HEK293T (cell line): ENCODE data around the gene CTDSPL.
A peak's percentile ranks its signal among the peaks of the same experiment; 100 is the strongest.

Experiments
- CTCF ChIA-PET: fragments of 350-600 bp; formaldehyde crosslinking; extraction: SDS; loops from one replicate; lab custom pipeline; 2021; ENCODE audit warnings: antibody characterized with exemption, inconsistent platforms; lab: Yijun Ruan, JAX
- POLR2A ChIA-PET: fragments of 350-600 bp; formaldehyde crosslinking; extraction: SDS; loops from one replicate; lab custom pipeline; 2020; ENCODE audit warnings: antibody characterized with exemption, inconsistent platforms; lab: Yijun Ruan, JAX
- DNase-seq: peaks from one replicate; pipeline ENCODE4 v3.0.0; 2012; ENCODE audit warnings: mixed read lengths; ENCODE audit errors: extremely low spot score
- ARNT ChIP-seq: fragments of 450-650 bp; IDR thresholded peaks from 2 replicates; pipeline ENCODE4 v1.6.1; 2017; ENCODE audit warnings: mild to moderate bottlenecking
- BHLHE40 ChIP-seq: fragments of 450-650 bp; IDR thresholded peaks from 2 replicates; pipeline ENCODE4 v1.6.1; 2016; ENCODE audit warnings: mild to moderate bottlenecking, moderate library complexity, borderline replicate concordance
- CTBP1 ChIP-seq: fragments of 450-650 bp; IDR thresholded peaks from 2 replicates; pipeline ENCODE4 v1.6.1; 2016; ENCODE audit warnings: borderline replicate concordance
- ELF4 ChIP-seq: fragments of 450-650 bp; IDR thresholded peaks from 2 replicates; pipeline ENCODE4 v1.6.1; 2017; ENCODE audit warnings: antibody characterized with exemption
- FOXA1 ChIP-seq: fragments of 450-650 bp; IDR thresholded peaks from 2 replicates; pipeline ENCODE4 v1.6.1; 2016; ENCODE audit warnings: mild to moderate bottlenecking
- FOXK2 ChIP-seq: fragments of 450-650 bp; IDR thresholded peaks from 2 replicates; pipeline ENCODE4 v1.6.1; 2016; ENCODE audit warnings: mild to moderate bottlenecking
- FOXM1 ChIP-seq: fragments of 450-650 bp; IDR thresholded peaks from 2 replicates; pipeline ENCODE4 v1.6.1; 2017; ENCODE audit warnings: mild to moderate bottlenecking, borderline replicate concordance
- HDGF ChIP-seq: fragments of 450-650 bp; IDR thresholded peaks from 2 replicates; pipeline ENCODE4 v1.6.1; 2017; ENCODE audit warnings: antibody characterized with exemption, borderline replicate concordance
- L3MBTL2 ChIP-seq: fragments of 450-650 bp; conservative IDR thresholded peaks from 2 replicates; pipeline ENCODE4 v1.6.1; 2016; ENCODE audit warnings: mild to moderate bottlenecking
- LEF1 ChIP-seq: fragments of 450-650 bp; IDR thresholded peaks from 2 replicates; pipeline ENCODE4 v1.6.1; 2017; ENCODE audit warnings: mild to moderate bottlenecking, borderline replicate concordance
- NFRKB ChIP-seq: fragments of 450-650 bp; IDR thresholded peaks from 2 replicates; pipeline ENCODE4 v1.6.1; 2016; ENCODE audit warnings: mild to moderate bottlenecking, moderate library complexity
- SP1 ChIP-seq: fragments of 450-650 bp; IDR thresholded peaks from 2 replicates; pipeline ENCODE4 v1.6.1; 2017
- SUZ12 ChIP-seq: fragments of 450-650 bp; IDR thresholded peaks from 2 replicates; pipeline ENCODE4 v1.6.1; 2016; ENCODE audit warnings: mild to moderate bottlenecking
- TARDBP ChIP-seq: fragments of 450-650 bp; IDR thresholded peaks from 2 replicates; pipeline ENCODE4 v1.6.1; 2016
- ZNF384 ChIP-seq: fragments of 450-650 bp; IDR thresholded peaks from 2 replicates; pipeline ENCODE4 v1.6.1; 2016
- TF ChIP-seq, protein P1 (sequence below): fragments of 450-650 bp; IDR thresholded peaks from 2 replicates; pipeline ENCODE4 v1.6.1; 2016

The CTDSPL gene

DNA sequence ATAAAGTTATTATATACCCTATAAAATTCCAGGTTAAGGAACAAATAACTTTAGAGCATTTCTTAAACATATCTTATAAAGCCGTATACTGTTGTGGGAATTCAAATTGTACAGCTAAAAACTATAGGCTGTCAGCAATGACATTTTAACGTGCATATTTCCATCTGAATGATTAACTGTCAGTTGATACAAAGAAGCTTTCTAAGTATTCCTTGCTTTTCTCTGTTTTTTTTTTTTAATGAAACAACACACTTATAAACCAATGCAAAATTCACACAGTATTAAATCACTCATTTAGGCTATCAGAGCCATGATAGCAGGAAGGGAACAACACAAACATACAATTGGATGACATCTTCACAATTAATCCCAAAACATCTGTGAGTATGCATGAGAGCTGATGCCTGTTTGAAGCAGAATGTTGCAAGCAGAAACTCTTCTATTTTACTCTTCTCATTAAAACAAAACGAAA lies 61.9 kb downstream of the CTDSPL start:
- no peak for DNase-seq
- TF ChIP-seq, protein P1, sequence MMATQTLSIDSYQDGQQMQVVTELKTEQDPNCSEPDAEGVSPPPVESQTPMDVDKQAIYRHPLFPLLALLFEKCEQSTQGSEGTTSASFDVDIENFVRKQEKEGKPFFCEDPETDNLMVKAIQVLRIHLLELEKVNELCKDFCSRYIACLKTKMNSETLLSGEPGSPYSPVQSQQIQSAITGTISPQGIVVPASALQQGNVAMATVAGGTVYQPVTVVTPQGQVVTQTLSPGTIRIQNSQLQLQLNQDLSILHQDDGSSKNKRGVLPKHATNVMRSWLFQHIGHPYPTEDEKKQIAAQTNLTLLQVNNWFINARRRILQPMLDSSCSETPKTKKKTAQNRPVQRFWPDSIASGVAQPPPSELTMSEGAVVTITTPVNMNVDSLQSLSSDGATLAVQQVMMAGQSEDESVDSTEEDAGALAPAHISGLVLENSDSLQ: peak; percentile 55
- no peak for TF ChIP-seq NFRKB
- ChIA-PET POLR2A (no interaction called here), CTCF (no interaction called here)

DNA sequence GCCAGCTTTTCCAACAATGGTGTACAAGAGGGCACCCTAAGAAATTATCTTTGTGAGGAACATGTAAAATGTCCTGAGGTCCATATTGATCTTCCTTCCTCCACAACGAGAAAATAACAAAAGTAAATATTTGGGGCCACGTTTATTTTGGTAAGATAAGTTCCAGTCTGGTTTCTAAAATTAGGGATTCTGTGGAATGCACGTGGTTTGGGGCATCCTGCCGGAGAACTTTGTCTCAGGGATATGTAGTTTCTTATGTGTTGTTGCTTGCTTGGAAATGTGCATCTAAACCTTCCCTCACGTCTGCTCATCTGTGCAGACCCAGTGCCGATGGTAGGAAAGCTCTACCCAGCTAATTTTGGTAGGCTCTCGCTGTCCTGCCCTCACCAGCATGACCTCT lies 62.8 kb downstream of the CTDSPL start:
- ChIA-PET CTCF (no interaction called here), POLR2A (no interaction called here)
- no peak for TF ChIP-seq FOXA1
- TF ChIP-seq ELF4: no peak
- TF ChIP-seq BHLHE40: no peak
- no peak for TF ChIP-seq ZNF384
- no peak for DNase-seq

DNA sequence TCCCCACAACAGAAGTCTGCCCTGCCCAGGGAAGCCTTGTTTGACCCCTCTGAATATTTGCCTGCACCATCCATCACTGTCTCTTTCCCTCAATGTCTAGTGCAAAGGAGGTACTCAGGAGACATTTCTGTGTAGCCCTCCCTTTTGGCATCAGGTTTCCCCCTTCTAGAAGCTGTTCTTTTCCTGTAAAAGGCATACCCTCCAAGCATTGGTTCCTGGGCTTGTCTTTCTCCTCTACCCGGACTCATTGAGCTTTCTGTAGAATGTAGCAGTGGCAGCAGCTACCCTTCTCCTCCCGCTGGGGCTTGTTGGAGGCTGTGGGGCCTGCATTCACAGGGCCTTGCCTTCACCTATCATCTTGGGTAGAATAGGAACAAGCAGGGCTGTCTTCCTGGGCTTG lies 63.5 kb downstream of the CTDSPL start:
- TF ChIP-seq FOXM1: no peak
- TF ChIP-seq, protein P1: peak; percentile 62; the same call in 1 of the 2 replicates
- CTCF ChIA-PET: no interaction called here
- POLR2A ChIA-PET: no interaction called here
- no peak for DNase-seq

DNA sequence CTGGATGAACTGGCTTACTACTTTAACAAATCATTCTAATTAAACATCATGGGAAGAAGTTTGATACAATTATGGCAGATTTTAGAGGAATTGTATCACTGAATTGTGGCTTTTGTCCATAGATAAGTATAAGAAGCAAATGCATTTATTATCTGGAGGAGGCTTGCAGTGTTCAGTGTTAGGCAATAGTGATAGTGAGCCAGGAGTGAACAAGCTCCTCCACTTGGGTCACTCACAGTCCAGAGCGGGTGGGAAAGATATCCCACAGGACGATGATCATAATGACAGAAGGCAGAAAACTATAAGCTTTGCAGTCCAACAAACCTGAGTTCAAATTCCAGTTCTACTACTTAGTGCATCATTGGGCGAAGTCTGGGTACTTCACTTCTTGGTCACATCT lies 64.9 kb downstream of the CTDSPL start:
- POLR2A ChIA-PET: no interaction called here
- no peak for DNase-seq
- CTCF ChIA-PET: no interaction called here
- TF ChIP-seq FOXA1 (no peak), NFRKB (no peak), SUZ12 (no peak), BHLHE40 (no peak), FOXK2 (no peak), ARNT (no peak), ZNF384 (no peak), SP1 (no peak), LEF1 (no peak), HDGF (no peak), CTBP1 (no peak), L3MBTL2 (no peak), FOXM1 (no peak), TARDBP (no peak), ELF4 (no peak)
- TF ChIP-seq, protein P1: no peak

DNA sequence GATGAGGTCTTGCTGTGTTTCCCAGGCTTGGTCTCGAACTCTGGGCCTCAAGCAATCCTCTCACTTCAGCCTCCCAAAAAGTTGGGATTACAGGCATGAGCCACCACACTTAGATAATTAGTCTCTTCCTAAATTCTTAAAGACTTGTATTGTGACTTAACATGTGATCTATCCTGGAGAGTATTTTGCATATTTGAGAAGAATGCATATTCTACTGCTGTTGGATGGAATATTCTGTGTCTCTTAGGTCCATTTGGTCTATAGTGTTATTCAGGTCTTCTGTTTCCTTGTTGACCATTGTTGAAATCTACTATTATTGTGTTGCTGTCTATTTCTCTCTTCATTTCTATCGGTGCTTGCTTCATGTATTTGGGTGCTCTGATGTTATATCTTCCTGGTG lies 68.8 kb downstream of the CTDSPL start:
- ChIA-PET CTCF (no interaction called here), POLR2A (no interaction called here)
- TF ChIP-seq NFRKB: no peak
- no peak for TF ChIP-seq BHLHE40
- no peak for TF ChIP-seq HDGF
- TF ChIP-seq ZNF384: no peak
- TF ChIP-seq, protein P1: no peak
- TF ChIP-seq LEF1: no peak
- TF ChIP-seq ARNT: no peak
- TF ChIP-seq FOXK2: no peak
- no peak for TF ChIP-seq SP1
- no peak for TF ChIP-seq FOXA1
- TF ChIP-seq SUZ12: no peak
- no peak for TF ChIP-seq TARDBP
- no peak for TF ChIP-seq FOXM1
- no peak for TF ChIP-seq L3MBTL2
- no peak for DNase-seq

DNA sequence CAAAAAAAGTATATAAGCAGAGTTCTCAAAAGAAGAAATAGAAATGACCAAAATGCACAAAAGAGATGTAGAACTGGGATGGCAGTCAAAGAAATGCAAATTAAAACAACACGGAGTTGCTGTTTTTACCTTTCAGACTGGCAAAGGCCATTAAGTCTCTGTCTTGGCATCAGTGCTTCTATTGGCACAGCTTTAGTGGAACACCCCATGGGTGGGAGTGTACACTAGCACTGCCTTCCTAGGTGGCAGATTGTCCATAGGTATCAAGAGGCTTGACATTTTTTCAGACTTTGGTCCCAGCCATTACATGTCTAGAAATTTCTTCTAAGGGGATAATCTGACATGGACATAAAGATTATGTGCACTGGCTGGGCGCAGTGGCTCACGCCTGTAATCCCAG lies 70.8 kb downstream of the CTDSPL start:
- DNase-seq: no peak
- CTCF ChIA-PET: no interaction called here
- POLR2A ChIA-PET: no interaction called here
- TF ChIP-seq FOXM1: no peak

DNA sequence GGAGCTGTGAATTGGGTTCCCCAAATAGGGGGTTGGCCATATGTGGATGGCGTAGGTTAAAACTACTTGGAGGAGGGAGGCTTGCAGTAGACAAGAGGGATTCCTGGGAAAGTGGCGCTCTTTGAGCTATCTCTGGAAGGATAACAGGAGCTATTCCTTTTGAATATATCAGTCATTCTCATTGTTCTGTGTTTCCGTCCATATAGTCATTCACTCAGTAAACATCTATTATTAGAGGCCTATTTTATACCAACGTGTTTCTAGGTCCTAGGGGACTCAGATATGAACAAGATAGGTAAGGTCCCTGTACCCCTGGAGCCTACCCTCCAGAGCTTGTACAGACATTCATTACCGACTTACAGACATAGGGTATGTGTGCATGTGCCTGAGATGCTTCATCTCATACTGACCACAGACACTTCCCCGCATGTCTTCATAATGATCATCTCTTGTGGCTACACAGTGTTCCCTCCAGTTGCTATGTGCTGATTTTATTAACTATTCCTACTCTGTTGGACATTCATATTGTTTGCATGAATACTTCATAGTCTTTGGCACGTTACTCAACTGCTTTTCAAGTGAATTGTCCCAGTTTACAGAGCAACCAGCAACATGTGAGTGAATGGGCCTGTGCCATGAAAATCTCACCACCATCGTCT lies 73.1 kb downstream of the CTDSPL start:
- CTCF ChIA-PET: interaction anchor here (1.0 kb wide), 1 partner anchor 33 kb away, joined by 3 read pairs; no protein-coding TSS in a partner anchor
- POLR2A ChIA-PET: no interaction called here
- no peak for TF ChIP-seq L3MBTL2
- TF ChIP-seq BHLHE40: no peak
- TF ChIP-seq ZNF384: no peak
- no peak for TF ChIP-seq ELF4
- no peak for TF ChIP-seq NFRKB
- TF ChIP-seq SP1: no peak
- no peak for TF ChIP-seq FOXA1
- no peak for TF ChIP-seq SUZ12
- TF ChIP-seq FOXK2: no peak
- no peak for TF ChIP-seq TARDBP
- no peak for TF ChIP-seq ARNT
- no peak for DNase-seq
